K562 (cell line): ENCODE results near the gene TULP4. TPM values are rescaled to one million over a fixed set of nuclear protein-coding genes. Genes with fewer than 3 reads are reported as not detected.

Experiments used
- ATAC-seq: fragments of 200-7000 bp; cut with Tn5 transposase; 3 replicates; pipeline ENCODE4 v1.9.1; 2020; ENCODE audit warnings: moderate library complexity
- BruUV-seq: library from RNA; stranded (reverse); fragments of 400-500 nt; replicated peaks from 2 replicates; lab custom pipeline; 2021; lab: Mats Ljungman, UMichigan
- CTCF ChIA-PET: fragments of 300-600 bp; formaldehyde crosslinking; extraction: SDS; loops from one replicate; lab custom pipeline; 2021; ENCODE audit warnings: low intra/inter-chr PET ratio; lab: Yijun Ruan, JAX
- POLR2A ChIA-PET: fragments of 300-600, 350-650 bp; sonication (Branson Sonifier 250); formaldehyde crosslinking; extraction: SDS; loops from one replicate; lab custom pipeline; 2021; ENCODE audit warnings: antibody characterized with exemption, inconsistent platforms; lab: Yijun Ruan, JAX
- DNase-seq, 4 experiments: peaks; one replicate each; pipeline versions ENCODE4 v3.0.0 to v3.0.0-alpha.2; 2011 to 2018; ENCODE audit warnings: low spot score in 3 of 4, mixed read lengths in 3 of 4; ENCODE audit errors: extremely low read depth in 1 of 4
- FAIRE-seq: peaks from 2 replicates; lab custom pipeline; 2011; peaks lifted over from hg19 to GRCh38; lab: Jason Lieb, UNC
- H2AFZ ChIP-seq: 2 replicates; pipeline ENCODE4 v1.6.0; 2011; ENCODE audit warnings: low read depth, low read length, control low read depth, inconsistent platforms
- H3K27ac ChIP-seq: fragments of 200-600 bp; 3 replicates; pipeline ENCODE4 v1.8.0; 2011; ENCODE audit warnings: low read depth, mild to moderate bottlenecking, control low read depth, inconsistent platforms, low read length, moderate library complexity, mixed read lengths; ENCODE audit errors: extremely low read depth
- H3K27me3 ChIP-seq, 2 experiments: fragments of 300-600 bp in 1 of 2; 2 replicates in 1 of 2; 3 replicates in 1 of 2; pipeline versions ENCODE4 v1.6.0 to v1.8.0; 2011; ENCODE audit warnings: inconsistent platforms in 2 of 2, low read length in 2 of 2, mild to moderate bottlenecking in 1 of 2, mixed read lengths in 1 of 2, moderate library complexity in 1 of 2; ENCODE audit not compliant: control insufficient read depth in 2 of 2, insufficient read depth in 2 of 2
- H3K36me3 ChIP-seq: fragments of 300-600 bp; 3 replicates; pipeline ENCODE4 v1.8.0; 2011; ENCODE audit warnings: mild to moderate bottlenecking, low read length, inconsistent platforms; ENCODE audit not compliant: control insufficient read depth, insufficient read depth
- H3K4me1 ChIP-seq, 2 experiments: fragments of 200-600 bp in 1 of 2; replicated peaks in 1 of 2; 2 replicates in 1 of 2; 3 replicates in 1 of 2; pipeline versions ENCODE4 v1.5.1 to v1.8.0; 2011; ENCODE audit warnings: inconsistent platforms in 2 of 2, low read length in 2 of 2, mild to moderate bottlenecking in 1 of 2, mixed read lengths in 1 of 2, moderate library complexity in 1 of 2; ENCODE audit not compliant: control insufficient read depth in 2 of 2, insufficient read depth in 2 of 2
- H3K4me2 ChIP-seq: 2 replicates; pipeline ENCODE4 v1.6.1; 2011; ENCODE audit warnings: low read length, control low read depth, inconsistent platforms, mixed read lengths; ENCODE audit not compliant: insufficient read depth
- H3K4me3 ChIP-seq: fragments of 200-600 bp; sonication (generic), shearing (Covaris generic); 2 replicates; pipeline ENCODE4 v1.5.1; 2016; ENCODE audit warnings: control low read depth, inconsistent platforms
- H3K79me2 ChIP-seq: fragments of 200-600 bp; 3 replicates; pipeline ENCODE4 v1.8.0; 2011; ENCODE audit warnings: low read length, inconsistent platforms; ENCODE audit not compliant: control insufficient read depth, insufficient read depth
- H3K9ac ChIP-seq, 2 experiments: 2 replicates each; pipeline versions ENCODE4 v1.6.0 to v1.6.1; 2011; ENCODE audit warnings: low read depth in 2 of 2, low read length in 2 of 2, control low read depth in 1 of 2, inconsistent platforms in 1 of 2, mild to moderate bottlenecking in 1 of 2, mixed read lengths in 1 of 2; ENCODE audit not compliant: insufficient read depth in 1 of 2
- H3K9me1 ChIP-seq: one replicate; pipeline ENCODE4 v1.6.0; 2011; ENCODE audit warnings: inconsistent platforms, mild to moderate bottlenecking, low read length, moderate library complexity; ENCODE audit not compliant: control insufficient read depth, insufficient read depth
- H3K9me3 ChIP-seq: replicated peaks from 2 replicates; pipeline ENCODE4 v1.5.1; 2011; ENCODE audit warnings: low read depth, low read length, inconsistent platforms; ENCODE audit not compliant: control insufficient read depth, insufficient read depth
- H4K20me1 ChIP-seq: replicated peaks from 2 replicates; pipeline ENCODE4 v1.6.1; 2011; ENCODE audit warnings: low read length, inconsistent platforms, mixed read lengths; ENCODE audit not compliant: control insufficient read depth, insufficient read depth
- ETV5 ChIP-seq: sonication (generic); formaldehyde crosslinking; IDR thresholded peaks from 2 replicates; pipeline ENCODE4 v1.4.0; 2020; ENCODE audit warnings: low read depth, mild to moderate bottlenecking, missing genetic modification reagents
- GTF2F1 ChIP-seq: IDR thresholded peaks from 2 replicates; pipeline ENCODE4 v1.6.1; 2011; ENCODE audit warnings: low read depth, low read length, improper control_type of control experiment
- JUN ChIP-seq, 2 experiments: sonication (generic) in 1 of 2; formaldehyde crosslinking in 1 of 2; IDR thresholded peaks; 2 replicates each; pipeline versions ENCODE4 v1.6.1 to v1.8.0; 2012 to 2022; ENCODE audit warnings: borderline replicate concordance in 2 of 2, mild to moderate bottlenecking in 2 of 2, improper control_type of control experiment in 1 of 2, low read depth in 1 of 2, low read length in 1 of 2, missing genetic modification reagents in 1 of 2
- NR0B1 ChIP-seq: fragments of 450-650 bp; IDR thresholded peaks from one replicate; pipeline ENCODE4 v1.6.1; 2018; ENCODE audit warnings: mild to moderate bottlenecking, moderate library complexity; ENCODE audit not compliant: partially characterized antibody
- POLR3A ChIP-seq: IDR thresholded peaks from 2 replicates; pipeline ENCODE4 v1.6.1; 2011; ENCODE audit warnings: borderline replicate concordance, mild to moderate bottlenecking, moderate library complexity; ENCODE audit not compliant: insufficient read length, insufficient read depth; ENCODE audit errors: extremely low read depth
- TBL1XR1 ChIP-seq, 2 experiments: IDR thresholded peaks; 2 replicates each; pipeline ENCODE4 v1.6.1; 2012; ENCODE audit warnings: improper control_type of control experiment in 2 of 2, low read length in 2 of 2, mild to moderate bottlenecking in 1 of 2
- YBX1 ChIP-seq: fragments of 450-650 bp; IDR thresholded peaks from 2 replicates; pipeline ENCODE4 v1.7.1; 2016; ENCODE audit warnings: mild to moderate bottlenecking
- ZNF212 ChIP-seq: fragments of 450-650 bp; formaldehyde crosslinking; IDR thresholded peaks from 2 replicates; pipeline ENCODE4 v1.4.0; 2020; ENCODE audit warnings: mild to moderate bottlenecking
- ZNF408 ChIP-seq: fragments of 250-450 bp; sonication (Bioruptor Pico); IDR thresholded peaks from 2 replicates; pipeline ENCODE4 v1.4.0; 2020; ENCODE audit warnings: low read depth, mild to moderate bottlenecking, moderate library complexity
- ZNF668 ChIP-seq: fragments of 250-450 bp; sonication (Bioruptor Pico); IDR thresholded peaks from 2 replicates; pipeline ENCODE4 v1.8.0; 2022; ENCODE audit warnings: mild to moderate bottlenecking, inconsistent platforms
- WGBS: fragments of 100-300 bp; shearing (Covaris generic); methylation state at CpG from one replicate; pipeline ENCODE4 v1.1.6; 2016; ENCODE audit warnings: low coverage, mixed read lengths; ENCODE audit not compliant: insufficient coverage; ENCODE audit errors: missing lambda C conversion rate; 5-methylcytosine and 5-hydroxymethylcytosine counted together
- in situ Hi-C: fragments of 300-500 bp; cut with MboI; formaldehyde crosslinking; loops from 4 replicates; pipeline ENCODE4 v1.15.0; 2018; ENCODE audit warnings: inconsistent platforms, mixed read lengths
- intact Hi-C: fragments of 100-400 bp; cut with micrococcal nuclease; formaldehyde crosslinking; loops from 2 replicates; pipeline ENCODE4 v1.14.2; 2022
- polyA plus RNA-seq, 8 experiments: library from polyadenylated mRNA; depleted of rRNA in 4 of 8; stranded (reverse) in 5 of 8; unstranded in 3 of 8; fragments of >200 nt; fragmentation: Nextera tagmentation in 2 of 8; fragmentation: Illumina TruSeq in 1 of 8; extraction: Ambion mirVana in 2 of 8; extraction: Trizol in 1 of 8; gene quantifications; 2 replicates each; pipeline versions ENCODE4 v1.2.1 to v1.2.3, GENCODE V29; 2011 to 2014; ENCODE audit warnings: inconsistent platforms in 1 of 8, missing spikeins in 1 of 8
- total RNA-seq, 7 experiments: library from RNA; depleted of rRNA in 6 of 7; stranded (reverse); fragments of >200 nt in 6 of 7; fragmentation: Illumina TruSeq in 2 of 7; extraction: Trizol in 2 of 7; gene quantifications; 2 replicates each; pipeline versions ENCODE4 v1.2.1 to v1.2.3, GENCODE V29; 2011 to 2021; ENCODE audit warnings: low replicate concordance in 1 of 7

The TULP4 gene
- total and polyA plus RNA-seq, 9 of the 15 experiments (the other 6 are each of a cell fraction or from before 2014, with no cell fraction given): 1.2 to 50.4 (median 11.0) TPM

- H3K27me3 ChIP-seq: peaks cover 20 to 25% of the 10 kb centered on the region in 2 experiments; a peak in 4 of 5 replicates
- peaks cover under 1% of the 10 kb centered on the region; the same call in 1 of the 2 replicates for H4K20me1 ChIP-seq
- H3K9me1 ChIP-seq: no peaks in the 10 kb centered on the region
- no peak for DNase-seq
- H3K9me3 ChIP-seq: no peaks in the 10 kb centered on the region
- 51% methylated on average over 9 of the region's 9 CpGs for WGBS
- H3K27ac ChIP-seq: no peak overlapping the region
- H3K36me3 ChIP-seq: no peaks in the 10 kb centered on the region
- no peak overlapping the region for H3K9ac ChIP-seq
- no peak for ATAC-seq
- peaks cover 13 to 14% of the 10 kb centered on the region in 2 experiments for H3K4me1 ChIP-seq
- BruUV-seq: no TSS peak
- H2AFZ ChIP-seq: no peak overlapping the region
- H3K79me2 ChIP-seq: no peaks in the 10 kb centered on the region
- no peak overlapping the region for H3K4me3 ChIP-seq
- no peak for FAIRE-seq
- in situ Hi-C loops: no loop called here
- ChIA-PET CTCF (interaction anchor here (0.6 kb wide), 1 partner anchor 14 kb away, joined by 3 read pairs; no protein-coding TSS in a partner anchor), POLR2A (interaction anchor here (0.6 to 1.6 kb wide), 3 partner anchors 9 to 41 kb away, joined by 3 to 6 read pairs (median 5); no protein-coding TSS in a partner anchor)
- intact Hi-C loops: no loop called here
- H3K4me2 ChIP-seq: no peak overlapping the region
- no peak for TF ChIP-seq YBX1
- TF ChIP-seq ZNF408 (CRISPR knock-in tag): no peak
- TF ChIP-seq GTF2F1: no peak
- TF ChIP-seq ETV5 (CRISPR knock-in tag): no peak
- TF ChIP-seq ZNF668: no peak
- TF ChIP-seq POLR3A: no peak
- no peak for TF ChIP-seq TBL1XR1 (IDR thresholded peaks at IDR 0.05; ENCODE audit: low read length in 2 of 2)
- TF ChIP-seq JUN (IDR thresholded peaks at IDR 0.05; ENCODE audit: borderline replicate concordance, low read depth, low read length): no peak
- TF ChIP-seq JUN (CRISPR knock-in tag; IDR thresholded peaks at IDR 0.05; ENCODE audit: borderline replicate concordance): no peak
- TF ChIP-seq ZNF212 (CRISPR knock-in tag): no peak
- no peak for TF ChIP-seq NR0B1
These were observed 236.3 kb downstream of the TULP4 start for GRCh38 chr6:158548418-158549161.
